Body of pancreas (tissue), 4 donors: ENCODE measurements around the gene HOXB4.

ENCODE experiments used
- POLR2A ChIP-seq, 3 donors: fragments of 450-650 bp; IDR thresholded peaks; one replicate each; pipeline ENCODE4 v1.6.1; 2016; ENCODE audit warnings: antibody characterized with exemption in 3 of 3, mild to moderate bottlenecking in 2 of 3
- TF ChIP-seq, protein P1 (sequence below), 7 experiments: fragments of 450-650 bp in 4 of 7; fragments of 200-600 bp in 3 of 7; sonication (generic) in 3 of 7; IDR thresholded peaks; one replicate each; pipeline ENCODE4 v1.5.1; 2016 to 2019; ENCODE audit warnings: antibody characterized with exemption in 7 of 7

DNA sequence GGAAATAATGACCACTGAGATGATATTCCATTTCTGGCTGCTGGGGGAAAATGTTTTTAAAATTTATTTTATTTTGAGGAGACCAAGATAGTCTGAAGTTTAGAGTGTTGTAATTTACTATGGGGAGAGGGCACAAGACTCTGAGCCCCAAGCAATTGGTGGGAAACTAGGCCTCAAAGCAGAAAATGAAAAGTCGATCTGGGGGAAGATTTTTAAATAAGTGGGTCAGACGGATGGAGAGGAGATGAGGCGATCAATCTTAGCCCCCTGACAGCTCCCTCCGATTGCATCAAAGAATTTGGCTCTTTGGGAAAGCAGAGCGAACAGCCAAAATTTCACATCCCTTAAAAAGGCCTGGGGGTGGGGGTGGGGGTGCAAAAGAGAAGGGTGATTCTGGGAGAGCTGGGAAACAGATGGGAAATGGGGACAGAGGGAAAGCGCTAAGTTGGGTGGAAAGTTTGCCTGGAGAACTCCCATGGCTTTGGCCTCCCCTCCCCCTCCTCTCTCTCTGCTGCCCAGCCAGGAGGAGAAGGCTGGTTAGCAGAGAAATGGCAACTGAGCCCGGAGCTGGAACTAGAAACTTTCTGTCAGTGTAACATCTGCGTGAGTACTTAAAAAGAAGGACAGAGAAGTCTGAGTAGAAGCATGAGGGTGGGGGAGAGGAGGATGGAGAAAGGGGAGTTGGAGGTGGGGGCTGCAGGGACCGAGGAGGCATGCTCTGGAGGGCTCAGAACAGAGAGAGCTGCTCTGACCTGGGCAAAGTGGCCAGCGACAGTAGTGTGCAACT is 31.8 kb downstream of the HOXB4 start:
- TF ChIP-seq, protein P1, sequence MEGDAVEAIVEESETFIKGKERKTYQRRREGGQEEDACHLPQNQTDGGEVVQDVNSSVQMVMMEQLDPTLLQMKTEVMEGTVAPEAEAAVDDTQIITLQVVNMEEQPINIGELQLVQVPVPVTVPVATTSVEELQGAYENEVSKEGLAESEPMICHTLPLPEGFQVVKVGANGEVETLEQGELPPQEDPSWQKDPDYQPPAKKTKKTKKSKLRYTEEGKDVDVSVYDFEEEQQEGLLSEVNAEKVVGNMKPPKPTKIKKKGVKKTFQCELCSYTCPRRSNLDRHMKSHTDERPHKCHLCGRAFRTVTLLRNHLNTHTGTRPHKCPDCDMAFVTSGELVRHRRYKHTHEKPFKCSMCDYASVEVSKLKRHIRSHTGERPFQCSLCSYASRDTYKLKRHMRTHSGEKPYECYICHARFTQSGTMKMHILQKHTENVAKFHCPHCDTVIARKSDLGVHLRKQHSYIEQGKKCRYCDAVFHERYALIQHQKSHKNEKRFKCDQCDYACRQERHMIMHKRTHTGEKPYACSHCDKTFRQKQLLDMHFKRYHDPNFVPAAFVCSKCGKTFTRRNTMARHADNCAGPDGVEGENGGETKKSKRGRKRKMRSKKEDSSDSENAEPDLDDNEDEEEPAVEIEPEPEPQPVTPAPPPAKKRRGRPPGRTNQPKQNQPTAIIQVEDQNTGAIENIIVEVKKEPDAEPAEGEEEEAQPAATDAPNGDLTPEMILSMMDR (IDR thresholded peaks at IDR 0.05): no peak
- no peak for TF ChIP-seq POLR2A (IDR thresholded peaks at IDR 0.05)
